ENCODE data around the gene GAS2L2.

GRCh38 chr17:35793257-35793656 lies 40.2 kb upstream of the GAS2L2 start:
- TF ChIP-seq EP300 (conservative IDR thresholded peaks at IDR 0.05; ENCODE audit: poor library complexity, severe bottlenecking) = no peak
- TF ChIP-seq, protein P1, sequence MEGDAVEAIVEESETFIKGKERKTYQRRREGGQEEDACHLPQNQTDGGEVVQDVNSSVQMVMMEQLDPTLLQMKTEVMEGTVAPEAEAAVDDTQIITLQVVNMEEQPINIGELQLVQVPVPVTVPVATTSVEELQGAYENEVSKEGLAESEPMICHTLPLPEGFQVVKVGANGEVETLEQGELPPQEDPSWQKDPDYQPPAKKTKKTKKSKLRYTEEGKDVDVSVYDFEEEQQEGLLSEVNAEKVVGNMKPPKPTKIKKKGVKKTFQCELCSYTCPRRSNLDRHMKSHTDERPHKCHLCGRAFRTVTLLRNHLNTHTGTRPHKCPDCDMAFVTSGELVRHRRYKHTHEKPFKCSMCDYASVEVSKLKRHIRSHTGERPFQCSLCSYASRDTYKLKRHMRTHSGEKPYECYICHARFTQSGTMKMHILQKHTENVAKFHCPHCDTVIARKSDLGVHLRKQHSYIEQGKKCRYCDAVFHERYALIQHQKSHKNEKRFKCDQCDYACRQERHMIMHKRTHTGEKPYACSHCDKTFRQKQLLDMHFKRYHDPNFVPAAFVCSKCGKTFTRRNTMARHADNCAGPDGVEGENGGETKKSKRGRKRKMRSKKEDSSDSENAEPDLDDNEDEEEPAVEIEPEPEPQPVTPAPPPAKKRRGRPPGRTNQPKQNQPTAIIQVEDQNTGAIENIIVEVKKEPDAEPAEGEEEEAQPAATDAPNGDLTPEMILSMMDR (IDR thresholded peaks at IDR 0.05; ENCODE audit: poor library complexity, severe bottlenecking) = no peak
- TF ChIP-seq RAD21 (conservative IDR thresholded peaks at IDR 0.05) = no peak
- TF ChIP-seq EZH2 (IDR thresholded peaks at IDR 0.05; ENCODE audit: borderline replicate concordance, insufficient read depth, low read length, poor library complexity, severe bottlenecking) = no peak
- TF ChIP-seq SMC3 (conservative IDR thresholded peaks at IDR 0.05; ENCODE audit: poor library complexity) = no peak
- no peak for TF ChIP-seq POLR2AphosphoS5 (IDR thresholded peaks at IDR 0.05)

Measured in neural cell (in vitro differentiated cells).